HepG2 (cell line): ENCODE results near the gene CLDN15. TPM values are rescaled to one million over a fixed set of nuclear protein-coding genes. Genes with fewer than 3 reads are reported as not detected.

Experiments
- ARNTL ChIP-seq: sonication (generic); formaldehyde crosslinking; IDR thresholded peaks from 2 replicates; pipeline ENCODE4 v1.4.0; 2020; ENCODE audit warnings: mild to moderate bottlenecking, missing genetic modification reagents
- CBX2 ChIP-seq, 2 experiments: fragments of 200-600 bp in 1 of 2; sonication (generic); formaldehyde crosslinking in 1 of 2; IDR thresholded peaks; 2 replicates each; pipeline versions ENCODE4 v1.7.0 to v1.8.1; 2018 to 2022; ENCODE audit warnings: low read depth in 2 of 2, low read length in 1 of 2, mild to moderate bottlenecking in 1 of 2, missing genetic modification reagents in 1 of 2
- CCAR2 ChIP-seq: fragments of 200-400 bp; formaldehyde crosslinking; optimal IDR thresholded peaks from 2 replicates; pipeline ENCODE3; 2018; ENCODE audit warnings: low read depth, mild to moderate bottlenecking, low read length, moderate library complexity
- CEBPB ChIP-seq: IDR thresholded peaks from 2 replicates; pipeline ENCODE4 v1.6.1; 2011; ENCODE audit warnings: low read depth, low read length, improper control_type of control experiment, borderline replicate concordance
- EEA1 ChIP-seq: sonication (generic); formaldehyde crosslinking; IDR thresholded peaks from 2 replicates; pipeline ENCODE4 v1.5.1; 2020; ENCODE audit warnings: mild to moderate bottlenecking, missing genetic modification reagents, borderline replicate concordance
- FOXK2 ChIP-seq: fragments of 450-650 bp; IDR thresholded peaks from 2 replicates; pipeline ENCODE4 v1.6.1; 2016
- KAT2B ChIP-seq: fragments of 150-350 bp; IDR thresholded peaks from 2 replicates; pipeline ENCODE4 v1.6.1; 2014; ENCODE audit warnings: low read depth, low read length, borderline replicate concordance
- MAZ ChIP-seq, 2 experiments: sonication (generic) in 1 of 2; formaldehyde crosslinking in 1 of 2; IDR thresholded peaks; 2 replicates each; pipeline versions ENCODE4 v1.5.0 to v1.6.1; 2012 to 2020; ENCODE audit warnings: low read depth in 2 of 2, mild to moderate bottlenecking in 2 of 2, borderline replicate concordance in 1 of 2, improper control_type of control experiment in 1 of 2, low read length in 1 of 2, missing genetic modification reagents in 1 of 2, moderate library complexity in 1 of 2
- MYPOP ChIP-seq: sonication (generic); formaldehyde crosslinking; IDR thresholded peaks from 2 replicates; pipeline ENCODE4 v1.8.1; 2023; ENCODE audit warnings: mild to moderate bottlenecking, moderate library complexity, missing genetic modification reagents
- NFKBIZ ChIP-seq: IDR thresholded peaks from 2 replicates; pipeline ENCODE4 v1.6.1; 2018; ENCODE audit warnings: missing genetic modification reagents, missing compliant biosample characterization
- PRDM15 ChIP-seq: sonication (generic); formaldehyde crosslinking; IDR thresholded peaks from 2 replicates; pipeline ENCODE4 v1.4.0; 2020; ENCODE audit warnings: missing genetic modification reagents
- RORA ChIP-seq: sonication (generic); formaldehyde crosslinking; IDR thresholded peaks from 2 replicates; pipeline ENCODE4 v1.5.0; 2020; ENCODE audit warnings: mild to moderate bottlenecking, missing genetic modification reagents, moderate library complexity
- THAP11 ChIP-seq: IDR thresholded peaks from 2 replicates; pipeline ENCODE4 v1.6.1; 2016; ENCODE audit warnings: missing biosample characterization, missing genetic modification reagents
- YEATS4 ChIP-seq: sonication (generic); formaldehyde crosslinking; IDR thresholded peaks from 2 replicates; pipeline ENCODE4 v1.4.0; 2020; ENCODE audit warnings: missing genetic modification reagents, borderline replicate concordance
- ZBTB7A ChIP-seq: sonication (generic); formaldehyde crosslinking; IDR thresholded peaks from 2 replicates; pipeline ENCODE4 v1.8.0; 2022; ENCODE audit warnings: mild to moderate bottlenecking, missing genetic modification reagents
- ZNF343 ChIP-seq: sonication (generic); formaldehyde crosslinking; IDR thresholded peaks from 2 replicates; pipeline ENCODE4 v1.4.0; 2020; ENCODE audit warnings: mild to moderate bottlenecking, missing genetic modification reagents
- ZNF556 ChIP-seq: sonication (generic); formaldehyde crosslinking; IDR thresholded peaks from 2 replicates; pipeline ENCODE4 v1.4.0; 2020; ENCODE audit warnings: mild to moderate bottlenecking, missing genetic modification reagents, borderline replicate concordance
- ZNF558 ChIP-seq: sonication (generic); formaldehyde crosslinking; IDR thresholded peaks from 2 replicates; pipeline ENCODE4 v1.9.0; 2022; ENCODE audit warnings: mild to moderate bottlenecking, missing genetic modification reagents, borderline replicate concordance
- ZNF605 ChIP-seq: sonication (generic); formaldehyde crosslinking; IDR thresholded peaks from 2 replicates; pipeline ENCODE4 v1.8.0; 2022; ENCODE audit warnings: mild to moderate bottlenecking, missing genetic modification reagents
- ZNF720 ChIP-seq: sonication (generic); formaldehyde crosslinking; IDR thresholded peaks from 2 replicates; pipeline ENCODE4 v1.4.0; 2020; ENCODE audit warnings: missing genetic modification reagents
- ZNF747 ChIP-seq: sonication (generic); formaldehyde crosslinking; IDR thresholded peaks from 2 replicates; pipeline ENCODE4 v1.8.1; 2023; ENCODE audit warnings: missing genetic modification reagents, mild to moderate bottlenecking, borderline replicate concordance
- ZNF777 ChIP-seq: sonication (generic); formaldehyde crosslinking; IDR thresholded peaks from 2 replicates; pipeline ENCODE4 v1.4.0; 2020; ENCODE audit warnings: missing genetic modification reagents
- ZNF790 ChIP-seq: sonication (generic); formaldehyde crosslinking; IDR thresholded peaks from 2 replicates; pipeline ENCODE4 v1.8.0; 2022; ENCODE audit warnings: missing genetic modification reagents, mild to moderate bottlenecking, borderline replicate concordance
- ZNF839 ChIP-seq: sonication (generic); formaldehyde crosslinking; IDR thresholded peaks from 2 replicates; pipeline ENCODE4 v1.4.0; 2020; ENCODE audit warnings: missing genetic modification reagents, mild to moderate bottlenecking, borderline replicate concordance
- ZNF879 ChIP-seq: sonication (generic); formaldehyde crosslinking; IDR thresholded peaks from 2 replicates; pipeline ENCODE4 v1.8.1; 2023; ENCODE audit warnings: missing genetic modification reagents
- polyA plus RNA-seq, 8 experiments: library from polyadenylated mRNA; depleted of rRNA in 3 of 8; stranded (reverse) in 7 of 8; unstranded in 1 of 8; fragments of >200 nt; fragmentation: Illumina TruSeq in 4 of 8; extraction: Trizol in 4 of 8; gene quantifications; 2 replicates each; pipeline versions ENCODE4 v1.2.1 to v1.2.3, GENCODE V29; 2011 to 2016; ENCODE audit warnings: low read depth in 4 of 8, missing spikeins in 1 of 8, mixed read lengths in 1 of 8; ENCODE audit not compliant: insufficient read depth in 1 of 8
- total RNA-seq, 5 experiments: library from RNA; depleted of rRNA; stranded (reverse); fragments of >200 nt; fragmentation: Illumina TruSeq; extraction: Trizol; gene quantifications; 2 replicates each; pipeline ENCODE4 v1.2.3, GENCODE V29; 2016; ENCODE audit warnings: low read depth in 1 of 5

Gene CLDN15
- total and polyA plus RNA-seq, 2 of the 13 experiments (the other 11 are each of a cell fraction or from before 2014, with no cell fraction given) = 7.1 to 17.8 TPM

GRCh38 chr7:101251871-101252659 is 14.5 kb upstream of the CLDN15 start (continued):
- no peak for TF ChIP-seq ZNF343
- TF ChIP-seq ARNTL (CRISPR knock-in tag) = no peak
- TF ChIP-seq MAZ (IDR thresholded peaks at IDR 0.05; ENCODE audit: borderline replicate concordance, low read depth, low read length) = 0 out of 2 replicates have a peak, but pooled peaks have one; percentile 52
- TF ChIP-seq MAZ (CRISPR knock-in tag; IDR thresholded peaks at IDR 0.05; ENCODE audit: low read depth) = peak; percentile 73; the same call in 1 of the 2 replicates
- no peak for TF ChIP-seq CEBPB
- no peak for TF ChIP-seq PRDM15 (CRISPR knock-in tag)
- no peak for TF ChIP-seq ZNF558 (CRISPR knock-in tag)
- TF ChIP-seq ZBTB7A (CRISPR knock-in tag) = no peak
- no peak for TF ChIP-seq RORA (CRISPR knock-in tag)
- TF ChIP-seq EEA1 (CRISPR knock-in tag) = no peak
- peak; percentile 55 for TF ChIP-seq YEATS4 (CRISPR knock-in tag)
- no peak for TF ChIP-seq NFKBIZ (CRISPR knock-in tag)
- no peak for TF ChIP-seq FOXK2
- TF ChIP-seq ZNF777 (CRISPR knock-in tag) = 0 out of 2 replicates have a peak, but pooled peaks have one; percentile 1
- no peak for TF ChIP-seq ZNF556 (CRISPR knock-in tag)
- TF ChIP-seq KAT2B = no peak
- TF ChIP-seq ZNF879 = no peak
- TF ChIP-seq THAP11 (CRISPR knock-in tag) = peak; percentile 93
- no peak for TF ChIP-seq ZNF790
- peak; percentile 38; the same call in 1 of the 2 replicates for TF ChIP-seq ZNF605 (CRISPR knock-in tag)
- TF ChIP-seq CCAR2 = no peak
- TF ChIP-seq CBX2 (IDR thresholded peaks at IDR 0.05; ENCODE audit: low read depth, low read length) = no peak
- no peak for TF ChIP-seq CBX2 (CRISPR knock-in tag; IDR thresholded peaks at IDR 0.05; ENCODE audit: low read depth)
- TF ChIP-seq ZNF747 = no peak; the same call in 1 of the 2 replicates
- no peak for TF ChIP-seq ZNF839 (CRISPR knock-in tag)
- no peak for TF ChIP-seq ZNF720 (CRISPR knock-in tag)
- no peak for TF ChIP-seq MYPOP (CRISPR knock-in tag)
